Ectodermal cell (in vitro differentiated cells): ENCODE measurements around the gene ZCCHC7.
"Not testable (repeated sequence)": the region's sequence is repeated elsewhere in the genome, so short reads cannot be mapped to it uniquely, and the experiment has no call there.

ENCODE experiments used
- H3K27ac ChIP-seq: 2 replicates; pipeline ENCODE4 v1.7.0; 2013; ENCODE audit warnings: mild to moderate bottlenecking, low read depth, low read length; ENCODE audit not compliant: insufficient read depth, poor library complexity, severe bottlenecking
- H3K27me3 ChIP-seq: 2 replicates; pipeline ENCODE4 v1.7.0; 2013; ENCODE audit warnings: mild to moderate bottlenecking, low read length; ENCODE audit not compliant: insufficient read depth, control insufficient read depth, poor library complexity, severe bottlenecking
- H3K36me3 ChIP-seq: one replicate; pipeline ENCODE4 v1.7.0; 2013; ENCODE audit warnings: low read length; ENCODE audit not compliant: control insufficient read depth, insufficient read depth
- H3K4me1 ChIP-seq: one replicate; pipeline ENCODE4 v1.7.0; 2013; ENCODE audit warnings: low read length; ENCODE audit not compliant: control insufficient read depth, insufficient read depth
- H3K4me3 ChIP-seq: 2 replicates; pipeline ENCODE4 v1.7.0; 2013; ENCODE audit warnings: low read depth, low read length, control low read depth; ENCODE audit not compliant: insufficient read depth
- H3K9me3 ChIP-seq: 2 replicates; pipeline ENCODE4 v1.7.0; 2013; ENCODE audit warnings: mild to moderate bottlenecking, low read length, moderate library complexity; ENCODE audit not compliant: control insufficient read depth
- WGBS, 2 experiments: methylation state at CpG; one replicate each; pipeline ENCODE4 v1.1.7; 2013; ENCODE audit warnings: missing lambda C conversion rate in 2 of 2; 5-methylcytosine and 5-hydroxymethylcytosine counted together

ZCCHC7 gene

GRCh38 chr9:37290366-37290939, 170.1 kb downstream of the ZCCHC7 start:
- H3K4me1 ChIP-seq: no peaks in the 10 kb centered on the region
- 93 to 94% methylated on average over 6 to 7 of the region's 7 CpGs for WGBS, 2 experiments
- no peaks in the 10 kb centered on the region for H3K36me3 ChIP-seq
- H3K27me3 ChIP-seq: no peaks in the 10 kb centered on the region
- no peaks in the 10 kb centered on the region for H3K9me3 ChIP-seq
- H3K4me3 ChIP-seq: no peak overlapping the region
- no peak overlapping the region for H3K27ac ChIP-seq

- Histone ChIP-seq H3K27me3 (no peaks in the 10 kb centered on the region), H3K36me3 (no peaks in the 10 kb centered on the region), H3K9me3 (no peaks in the 10 kb centered on the region), H3K4me1 (no peaks in the 10 kb centered on the region), H3K4me3 (no peak overlapping the region), H3K27ac (no peak overlapping the region)
- 80 to 96% methylated on average over 2 of the region's 2 CpGs for WGBS, 2 experiments
Observed at GRCh38 chr9:37290940-37291485, 170.6 kb downstream of the ZCCHC7 start.

- H3K4me1 ChIP-seq, H3K27ac ChIP-seq, H3K9me3 ChIP-seq, H3K36me3 ChIP-seq, H3K4me3 ChIP-seq, H3K27me3 ChIP-seq: not testable (repeated sequence)
- 93% methylated on average over 9 of the region's 10 CpGs for WGBS, 2 experiments
Observed at GRCh38 chr9:37291612-37292238, 171.4 kb downstream of the ZCCHC7 start.

GRCh38 chr9:37292896-37293295, 172.5 kb downstream of the ZCCHC7 start:
- Histone ChIP-seq H3K36me3 (no peaks in the 10 kb centered on the region), H3K27ac (no peak overlapping the region), H3K27me3 (no peaks in the 10 kb centered on the region), H3K9me3 (no peaks in the 10 kb centered on the region), H3K4me1 (no peaks in the 10 kb centered on the region), H3K4me3 (no peak overlapping the region)

- H3K4me1 ChIP-seq: no peaks in the 10 kb centered on the region
- 67 to 71% methylated on average over 3 of the region's 3 CpGs for WGBS, 2 experiments
- no peaks in the 10 kb centered on the region for H3K27me3 ChIP-seq
- H3K36me3 ChIP-seq: no peaks in the 10 kb centered on the region
- no peak overlapping the region for H3K4me3 ChIP-seq
- no peak overlapping the region for H3K27ac ChIP-seq
- no peaks in the 10 kb centered on the region for H3K9me3 ChIP-seq
Observed at GRCh38 chr9:37293664-37294524, 173.5 kb downstream of the ZCCHC7 start.

GRCh38 chr9:37295178-37295577, 174.8 kb downstream of the ZCCHC7 start:
- no peaks in the 10 kb centered on the region for H3K9me3 ChIP-seq
- no peaks in the 10 kb centered on the region for H3K36me3 ChIP-seq
- H3K4me1 ChIP-seq: no peaks in the 10 kb centered on the region
- WGBS, 2 experiments: 96 to 98% methylated on average over 1 of the region's 1 CpG
- no peaks in the 10 kb centered on the region for H3K27me3 ChIP-seq
- no peak overlapping the region for H3K27ac ChIP-seq
- no peak overlapping the region for H3K4me3 ChIP-seq

GRCh38 chr9:37295796-37296195, 175.4 kb downstream of the ZCCHC7 start:
- Histone ChIP-seq H3K9me3 (no peaks in the 10 kb centered on the region), H3K36me3 (no peaks in the 10 kb centered on the region), H3K27me3 (no peaks in the 10 kb centered on the region), H3K4me1 (no peaks in the 10 kb centered on the region), H3K27ac (no peak overlapping the region), H3K4me3 (no peak overlapping the region)

- no peaks in the 10 kb centered on the region for H3K9me3 ChIP-seq
- WGBS, 2 experiments: 95 to 97% methylated on average over 3 of the region's 3 CpGs
- H3K27me3 ChIP-seq: no peaks in the 10 kb centered on the region
- H3K27ac ChIP-seq: no peak overlapping the region
- no peaks in the 10 kb centered on the region for H3K36me3 ChIP-seq
- no peak overlapping the region for H3K4me3 ChIP-seq
- no peaks in the 10 kb centered on the region for H3K4me1 ChIP-seq
Observed at GRCh38 chr9:37297592-37297991, 177.2 kb downstream of the ZCCHC7 start.

- Histone ChIP-seq H3K4me1 (no peaks in the 10 kb centered on the region), H3K36me3 (no peaks in the 10 kb centered on the region), H3K9me3 (no peaks in the 10 kb centered on the region), H3K27me3 (no peaks in the 10 kb centered on the region), H3K27ac (no peak overlapping the region), H3K4me3 (no peak overlapping the region)
- WGBS, 2 experiments: 29 to 58% methylated on average over 1 of the region's 1 CpG
Observed at GRCh38 chr9:37300620-37301019, 180.2 kb downstream of the ZCCHC7 start.
